ENCODE measurements around the gene LRRC66. TPM values are rescaled to one million over a fixed set of nuclear protein-coding genes. Genes with fewer than 3 reads are reported as not detected.

LRRC66 gene
- total and polyA plus RNA-seq, 7 donors = 0.09 to 1.3 (median 1.2) TPM

DNA sequence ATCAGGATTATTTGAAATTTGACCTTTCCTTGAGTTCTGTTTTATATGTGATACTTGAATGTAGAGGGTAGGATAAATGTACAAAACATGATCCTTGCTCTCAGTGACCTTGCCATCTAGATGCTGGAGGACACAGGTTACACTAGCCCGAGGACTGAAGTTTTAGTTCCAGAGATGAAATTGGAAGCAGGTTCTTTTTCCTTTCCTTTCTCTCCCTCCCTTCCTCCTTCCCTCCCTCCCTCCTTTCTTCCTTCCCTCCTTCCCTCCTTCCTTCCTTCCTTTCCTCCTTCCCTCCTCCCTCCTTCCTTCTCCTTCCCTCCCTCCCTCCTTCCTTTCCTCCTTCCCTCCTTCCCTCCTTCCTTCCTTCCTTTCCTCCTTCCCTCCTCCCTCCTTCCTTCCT, 54.3 kb downstream of the LRRC66 start:
- TF ChIP-seq, protein P1, sequence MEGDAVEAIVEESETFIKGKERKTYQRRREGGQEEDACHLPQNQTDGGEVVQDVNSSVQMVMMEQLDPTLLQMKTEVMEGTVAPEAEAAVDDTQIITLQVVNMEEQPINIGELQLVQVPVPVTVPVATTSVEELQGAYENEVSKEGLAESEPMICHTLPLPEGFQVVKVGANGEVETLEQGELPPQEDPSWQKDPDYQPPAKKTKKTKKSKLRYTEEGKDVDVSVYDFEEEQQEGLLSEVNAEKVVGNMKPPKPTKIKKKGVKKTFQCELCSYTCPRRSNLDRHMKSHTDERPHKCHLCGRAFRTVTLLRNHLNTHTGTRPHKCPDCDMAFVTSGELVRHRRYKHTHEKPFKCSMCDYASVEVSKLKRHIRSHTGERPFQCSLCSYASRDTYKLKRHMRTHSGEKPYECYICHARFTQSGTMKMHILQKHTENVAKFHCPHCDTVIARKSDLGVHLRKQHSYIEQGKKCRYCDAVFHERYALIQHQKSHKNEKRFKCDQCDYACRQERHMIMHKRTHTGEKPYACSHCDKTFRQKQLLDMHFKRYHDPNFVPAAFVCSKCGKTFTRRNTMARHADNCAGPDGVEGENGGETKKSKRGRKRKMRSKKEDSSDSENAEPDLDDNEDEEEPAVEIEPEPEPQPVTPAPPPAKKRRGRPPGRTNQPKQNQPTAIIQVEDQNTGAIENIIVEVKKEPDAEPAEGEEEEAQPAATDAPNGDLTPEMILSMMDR (IDR thresholded peaks at IDR 0.05) = no peak
- Histone ChIP-seq H3K9me3 (peaks cover 8% of the 10 kb centered on the region), H3K27ac (no peak overlapping the region), H3K36me3 (ENCODE audit: insufficient read depth in 1 of 2, low read depth in 1 of 2) (no peaks in the 10 kb centered on the region), H3K4me1 (no peaks in the 10 kb centered on the region), H3K4me3 (no peak overlapping the region), H3K27me3 (ENCODE audit: insufficient read depth in 3 of 3, low read length in 2 of 3) (no peaks in the 10 kb centered on the region)
- intact Hi-C loops (cut with DNase I) = no loop called here
- no peak for ATAC-seq
- WGBS, 3 donors = 59 to 72% (median 63%) methylated on average over 1 of the region's 1 CpG
- no peak for DNase-seq

DNA sequence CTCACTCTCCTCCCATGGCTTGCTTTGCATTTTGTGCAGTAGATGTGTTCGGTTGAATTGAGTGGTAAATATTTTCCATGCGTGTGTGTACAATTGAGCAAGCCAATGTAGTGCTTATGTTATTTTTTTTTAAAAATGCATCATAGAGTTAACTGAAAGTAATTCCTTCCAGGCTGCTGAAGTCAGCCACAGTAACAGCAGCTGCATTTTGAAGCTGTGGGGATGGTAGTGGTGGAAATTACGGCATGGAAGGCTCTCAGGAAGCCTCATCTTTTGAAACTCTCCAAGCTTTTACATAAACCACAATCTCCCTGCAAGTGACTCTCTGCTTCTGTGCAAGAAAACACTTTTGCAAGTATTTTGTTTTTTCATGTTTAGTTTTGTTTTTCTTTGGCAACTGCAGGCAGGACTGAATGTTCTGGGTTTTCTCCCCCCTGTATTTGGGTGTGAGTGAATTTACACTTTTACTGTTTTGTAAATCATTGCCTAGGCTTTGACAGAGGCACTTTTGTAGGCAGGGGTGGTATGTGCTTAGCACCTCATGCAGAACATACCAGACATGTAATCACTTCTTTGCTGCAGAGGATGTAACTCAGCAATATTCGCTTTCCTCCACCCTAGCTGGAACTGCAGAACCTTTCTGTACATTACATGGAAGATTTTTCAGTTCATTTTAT, 56.2 kb downstream of the LRRC66 start:
- intact Hi-C loops (cut with DNase I) = no loop called here
- peaks cover 8% of the 10 kb centered on the region for H3K9me3 ChIP-seq
- WGBS, 3 donors = 64 to 75% (median 64%) methylated on average over 4 of the region's 4 CpGs
- no peak overlapping the region for H3K27ac ChIP-seq
- TF ChIP-seq, protein P1 (IDR thresholded peaks at IDR 0.05) = no peak
- no peaks in the 10 kb centered on the region for H3K36me3 ChIP-seq (ENCODE audit: insufficient read depth in 1 of 2, low read depth in 1 of 2)
- no peak overlapping the region for H3K4me3 ChIP-seq
- no peaks in the 10 kb centered on the region for H3K4me1 ChIP-seq
- H3K27me3 ChIP-seq (ENCODE audit: insufficient read depth in 3 of 3, low read length in 2 of 3) = no peaks in the 10 kb centered on the region
- ATAC-seq (no peak), DNase-seq (no peak)

DNA sequence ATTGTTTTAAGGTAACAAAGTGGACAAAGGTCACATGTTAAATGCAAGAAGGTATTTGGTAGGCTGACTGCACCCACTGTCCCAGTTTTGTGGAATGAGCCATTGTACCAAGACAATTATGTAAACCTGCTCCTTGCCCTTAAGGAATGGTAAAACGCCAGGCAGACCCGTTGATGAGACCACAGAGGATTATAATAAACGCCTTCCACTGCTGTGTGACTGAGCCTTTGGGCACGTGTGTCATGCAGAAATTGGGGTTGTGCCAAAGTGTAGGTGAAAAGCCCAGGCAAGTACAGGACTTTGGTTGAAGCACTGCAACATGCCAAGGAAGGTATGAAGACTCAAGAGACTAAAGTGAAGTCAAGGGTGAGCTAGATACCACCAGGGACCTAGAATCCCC, 59.7 kb downstream of the LRRC66 start:
- no peak overlapping the region for H3K4me3 ChIP-seq
- ATAC-seq (no peak), DNase-seq (no peak)
- H3K36me3 ChIP-seq (ENCODE audit: insufficient read depth in 1 of 2, low read depth in 1 of 2) = no peaks in the 10 kb centered on the region
- no peaks in the 10 kb centered on the region for H3K4me1 ChIP-seq
- intact Hi-C loops (cut with DNase I) = no loop called here
- TF ChIP-seq, protein P1 (IDR thresholded peaks at IDR 0.05) = no peak
- no peaks in the 10 kb centered on the region for H3K27me3 ChIP-seq (ENCODE audit: insufficient read depth in 3 of 3, low read length in 2 of 3)
- no peaks in the 10 kb centered on the region for H3K9me3 ChIP-seq
- no peak overlapping the region for H3K27ac ChIP-seq
- WGBS, 3 donors = 55 to 60% (median 58%) methylated on average over 4 of the region's 4 CpGs

DNA sequence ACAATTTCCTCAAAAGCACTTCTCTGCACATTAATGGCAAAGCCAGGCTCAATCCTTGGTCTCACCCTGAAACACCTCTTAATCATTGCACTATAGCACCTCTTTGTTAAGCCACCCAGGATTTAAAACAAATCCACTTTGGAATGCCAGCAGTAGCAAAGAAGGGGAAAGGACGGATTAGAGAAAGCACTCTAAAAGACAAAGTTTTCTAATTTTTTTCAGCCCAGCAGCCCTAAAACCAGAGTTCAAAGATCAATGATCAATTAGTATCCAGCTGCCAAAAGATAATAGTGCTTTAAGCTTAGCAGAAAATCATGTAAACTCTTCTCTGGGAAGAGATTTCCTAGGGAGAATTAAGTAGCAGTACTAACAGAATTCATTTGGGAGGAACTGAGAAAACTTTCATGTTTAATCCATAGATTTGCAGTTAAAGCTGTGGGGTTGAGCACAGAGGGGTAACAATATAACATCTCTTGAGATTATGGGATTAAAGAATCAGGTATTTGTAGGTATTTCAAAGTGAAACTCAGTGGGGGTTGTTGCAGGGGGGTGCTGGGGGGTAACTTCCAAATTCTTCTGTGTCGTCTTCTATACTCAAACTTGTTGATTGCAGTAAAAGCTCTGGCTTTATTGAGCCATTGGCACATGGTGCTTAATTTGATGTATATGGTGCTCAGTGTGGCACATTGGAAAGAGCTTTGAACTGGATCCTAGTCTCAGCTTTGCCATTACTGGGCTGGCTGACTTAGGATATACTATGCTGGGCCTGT, 61.8 kb downstream of the LRRC66 start:
- Histone ChIP-seq H3K4me3 (no peak overlapping the region), H3K27ac (no peak overlapping the region), H3K9me3 (no peaks in the 10 kb centered on the region), H3K36me3 (ENCODE audit: insufficient read depth in 1 of 2, low read depth in 1 of 2) (no peaks in the 10 kb centered on the region), H3K27me3 (ENCODE audit: insufficient read depth in 3 of 3, low read length in 2 of 3) (no peaks in the 10 kb centered on the region), H3K4me1 (no peaks in the 10 kb centered on the region)
- ATAC-seq = no peak
- WGBS, 3 donors = 55 to 58% (median 56%) methylated on average over 2 of the region's 2 CpGs
- TF ChIP-seq, protein P1 (IDR thresholded peaks at IDR 0.05) = no peak
- intact Hi-C loops (cut with DNase I) = no loop called here
- DNase-seq = no peak

Other genes starting within 250 kb of the LRRC66 start
- gene DCUN1D4, start 177.2 kb downstream of the LRRC66 start, total RNA-seq = 10 to 100 TPM; 24.0 to 43.1 (median 31.1) TPM
- gene DCUN1D4, start 177.2 kb downstream of the LRRC66 start, polyA plus RNA-seq = 10 to 100 TPM; 13.5 to 30.5 (median 15.0) TPM
- gene SGCB, start 17.9 kb upstream of the LRRC66 start, total RNA-seq = 10 to 100 TPM; 51.4 to 83.8 (median 78.6) TPM
- gene SGCB, start 17.9 kb upstream of the LRRC66 start, polyA plus RNA-seq = 10 to 100 TPM; 12.2 to 53.8 (median 38.1) TPM
- 1 to 10 TPM in 3 of 4 donors, under 1 TPM in 1; 0.74 to 2.5 (median 1.3) TPM for gene SPATA18, start 30.9 kb upstream of the LRRC66 start, total RNA-seq
- gene SPATA18, start 30.9 kb upstream of the LRRC66 start, polyA plus RNA-seq = under 1 TPM; 0.14 to 0.88 (median 0.14) TPM